Fibroblast of skin of left biceps (primary cell): ENCODE data around the gene EEF1AKMT3.
"Not testable (repeated sequence)": the region's sequence is repeated elsewhere in the genome, so short reads cannot be mapped to it uniquely, and the experiment has no call there.

Experiments
- DNase-seq, 2 experiments: peaks; one replicate each; pipeline ENCODE4 v3.0.0-alpha.2; 2013; ENCODE audit warnings: low read depth in 2 of 2

The EEF1AKMT3 gene

DNA sequence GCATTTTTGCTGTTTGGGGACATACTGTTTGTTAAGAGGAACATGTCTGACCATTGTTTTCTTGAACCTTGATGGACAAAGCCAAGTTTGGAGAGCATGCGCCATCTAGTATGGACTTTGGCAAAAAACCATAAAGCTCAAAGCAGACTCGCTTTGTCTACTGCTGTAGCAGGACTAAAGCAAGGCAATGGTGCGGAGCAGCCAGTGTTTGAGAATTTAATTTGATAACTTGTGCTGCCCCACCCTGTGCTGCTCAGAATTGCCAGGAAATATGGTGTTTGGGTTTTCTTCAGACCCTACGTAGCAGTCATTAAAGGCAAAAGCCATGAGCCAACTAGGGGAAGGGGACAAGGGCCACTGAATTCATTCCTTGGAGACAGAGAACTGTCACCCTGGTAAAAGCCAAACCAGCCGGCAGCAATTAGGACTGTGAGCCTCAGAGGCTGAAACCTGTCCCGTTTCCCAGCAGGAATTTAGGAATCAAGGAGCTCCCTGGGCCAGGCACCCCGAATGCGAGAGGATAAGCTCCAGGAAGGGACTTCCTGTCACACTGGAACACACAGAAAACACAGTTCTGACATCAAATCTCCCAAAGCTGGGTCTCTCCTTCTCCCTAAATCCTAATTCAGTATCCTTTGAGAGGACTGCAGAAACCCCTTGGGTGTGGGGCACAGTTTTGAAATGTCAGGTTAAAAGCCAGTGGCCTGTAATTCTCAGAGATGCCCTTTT lies 45.0 kb downstream of the EEF1AKMT3 start:
- DNase-seq, result no peak

DNA sequence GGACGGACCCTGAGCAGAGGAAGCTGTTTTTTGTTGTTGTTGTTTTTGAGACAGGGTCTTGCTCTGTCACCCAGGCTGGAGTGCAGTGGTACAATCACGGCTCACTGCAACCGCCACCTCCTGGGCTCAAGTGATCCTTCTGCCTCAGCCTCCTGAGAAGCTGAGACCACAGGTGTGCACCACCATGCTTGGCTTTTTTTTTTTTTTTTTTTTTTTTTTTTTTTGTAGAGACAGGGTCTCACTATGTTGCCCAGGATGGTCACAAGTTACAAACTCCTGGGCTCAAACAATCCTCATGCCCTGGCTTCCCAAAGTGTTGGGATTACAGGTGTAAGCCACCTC lies 45.5 kb downstream of the EEF1AKMT3 start:
- DNase-seq, result not testable (repeated sequence)

DNA sequence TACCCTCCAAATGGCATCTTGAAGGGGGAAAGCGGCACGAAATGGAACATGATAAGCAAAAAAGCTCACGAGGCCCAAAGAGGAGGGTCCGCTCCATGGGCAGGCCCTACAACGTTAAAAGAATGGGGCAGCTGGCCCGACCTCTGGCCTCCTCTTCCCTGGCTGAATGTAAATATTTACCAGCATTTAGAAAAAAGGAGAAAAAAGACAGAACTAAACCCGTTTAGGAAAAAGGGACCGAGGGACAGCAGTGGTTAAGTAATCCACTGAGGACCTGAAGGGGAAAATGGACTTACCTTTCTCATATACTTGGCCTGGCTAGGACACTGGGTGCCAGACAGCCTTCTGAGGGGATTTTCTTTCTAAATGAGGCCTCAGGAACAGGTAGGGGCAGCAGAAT lies 47.7 kb downstream of the EEF1AKMT3 start:
- DNase-seq, result not testable (repeated sequence)

DNA sequence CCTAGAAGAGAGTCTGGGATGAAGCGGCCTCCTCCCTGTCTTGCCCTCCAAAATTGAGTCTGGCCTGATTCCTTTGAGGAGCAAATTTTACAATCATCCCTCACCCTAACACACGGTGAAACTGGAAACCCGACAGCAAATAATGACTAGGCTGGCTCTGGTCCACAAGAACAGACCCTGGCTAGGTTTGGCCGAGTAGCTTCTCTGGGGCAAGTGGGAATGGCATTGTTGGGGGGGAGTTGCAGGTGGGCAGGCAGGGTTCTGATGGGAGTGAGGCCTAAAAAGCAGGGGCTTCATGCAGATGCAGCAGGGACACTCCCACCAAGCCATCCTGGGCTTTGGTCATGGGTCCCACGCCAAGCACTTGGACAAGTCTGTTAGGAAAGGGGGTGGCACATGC lies 48.6 kb downstream of the EEF1AKMT3 start:
- DNase-seq, result not testable (repeated sequence)

DNA sequence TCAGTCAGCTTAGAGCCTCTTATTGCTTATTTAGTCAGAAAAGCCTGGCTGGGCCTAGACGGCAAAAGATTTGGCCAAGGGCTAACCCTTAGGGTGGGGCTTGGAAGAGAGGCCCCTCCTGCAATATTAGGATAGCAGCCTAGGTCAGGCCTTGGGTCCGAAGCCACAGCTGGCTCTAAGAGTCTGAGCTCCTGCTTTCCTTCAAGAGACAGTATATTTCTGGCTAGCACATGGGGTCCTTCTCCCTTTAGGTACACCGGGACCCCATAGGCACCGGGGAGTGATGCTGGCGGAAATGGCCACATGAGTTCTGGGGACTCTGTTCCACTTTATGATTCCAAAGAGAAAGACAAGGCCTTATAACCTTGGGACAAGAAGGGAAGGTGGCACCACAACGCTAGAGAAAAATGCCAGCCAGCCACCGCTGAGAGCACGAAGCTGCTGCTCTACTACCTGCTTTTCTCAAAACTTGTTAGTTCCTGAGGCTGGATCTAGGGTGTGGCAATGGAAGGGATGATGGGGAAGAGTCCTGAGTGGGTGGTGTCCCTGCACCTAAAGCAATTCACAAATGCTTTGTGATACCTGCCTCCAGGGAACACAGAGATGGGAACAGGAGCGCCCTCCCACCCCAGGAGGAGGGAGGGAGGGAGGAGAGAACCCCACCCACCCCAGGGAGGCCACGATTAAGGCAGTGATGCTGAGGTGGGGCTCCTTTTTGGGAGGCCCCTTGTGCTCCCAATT lies 49.2 kb downstream of the EEF1AKMT3 start:
- DNase-seq, result no peak

DNA sequence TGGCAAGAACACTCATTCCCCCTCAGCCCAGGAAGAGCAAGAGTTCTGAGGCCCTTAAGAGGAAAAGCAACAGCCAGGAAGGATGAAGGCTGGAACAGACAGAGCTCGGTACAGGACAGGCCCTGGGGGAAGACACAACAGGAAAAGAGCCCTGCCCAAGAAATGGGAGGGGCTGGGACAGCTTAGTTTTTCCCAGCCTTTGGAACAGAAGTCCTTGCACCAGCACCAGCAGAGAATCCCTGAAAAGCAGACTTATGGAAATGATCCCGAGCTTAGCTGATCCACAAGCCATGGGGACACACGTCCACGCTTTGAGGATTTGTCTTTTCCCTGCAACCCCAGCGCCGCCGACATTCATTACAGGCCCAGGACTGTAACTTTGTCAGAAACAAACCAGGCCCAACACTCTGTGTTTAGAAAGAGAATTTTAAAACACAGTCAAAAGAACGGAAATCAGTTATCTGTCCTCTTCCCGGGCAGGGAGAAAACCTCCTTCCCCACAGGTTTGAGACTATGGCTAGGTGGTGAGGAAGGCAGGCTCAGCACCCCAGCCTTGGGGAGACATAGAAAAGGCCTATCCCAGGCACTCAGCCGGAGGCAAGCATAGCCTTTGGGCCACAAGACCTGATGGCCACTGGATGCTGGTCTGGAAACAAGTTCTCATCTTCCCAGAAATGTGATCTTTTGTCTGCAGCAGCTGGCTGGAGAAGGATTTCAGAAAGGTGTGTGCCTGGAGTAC lies 50.1 kb downstream of the EEF1AKMT3 start:
- DNase-seq, result no peak

DNA sequence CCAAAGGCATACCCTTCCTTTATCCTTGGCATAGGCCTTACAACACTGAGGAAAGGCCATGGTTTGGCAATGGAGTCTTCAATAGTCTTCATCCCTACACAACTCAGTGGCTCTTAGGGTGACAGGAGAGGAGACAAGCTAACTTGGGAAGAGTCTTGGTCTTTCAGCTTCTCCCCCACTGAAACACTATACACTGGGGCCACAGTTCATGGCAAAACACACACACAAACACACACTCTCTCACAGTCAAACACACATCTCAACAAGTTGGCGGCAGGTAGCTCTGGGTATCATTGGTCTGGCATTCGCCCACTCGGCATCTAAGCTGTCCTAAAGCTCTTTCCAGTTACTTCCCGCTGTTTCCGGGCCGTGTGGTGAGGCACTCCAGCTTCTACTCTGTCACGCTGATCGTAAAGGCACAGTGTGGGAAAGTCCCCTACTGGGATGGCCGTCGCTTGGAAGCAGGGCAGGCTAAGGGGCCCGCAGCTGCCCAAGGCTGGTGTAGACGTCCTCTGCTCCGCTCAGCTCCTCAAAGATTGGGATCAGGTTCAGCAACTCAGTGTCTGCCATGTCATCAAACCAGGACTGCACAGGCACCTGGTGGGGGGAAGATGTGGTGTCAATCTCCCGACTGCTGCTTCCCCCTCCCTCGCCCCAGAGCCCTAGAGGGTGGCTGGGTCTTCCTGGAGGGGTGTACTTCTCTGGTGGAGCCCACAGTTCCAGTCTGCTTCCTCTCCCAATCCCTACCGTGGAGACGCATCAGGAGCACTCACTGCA lies 50.9 kb downstream of the EEF1AKMT3 start:
- DNase-seq, result no peak

DNA sequence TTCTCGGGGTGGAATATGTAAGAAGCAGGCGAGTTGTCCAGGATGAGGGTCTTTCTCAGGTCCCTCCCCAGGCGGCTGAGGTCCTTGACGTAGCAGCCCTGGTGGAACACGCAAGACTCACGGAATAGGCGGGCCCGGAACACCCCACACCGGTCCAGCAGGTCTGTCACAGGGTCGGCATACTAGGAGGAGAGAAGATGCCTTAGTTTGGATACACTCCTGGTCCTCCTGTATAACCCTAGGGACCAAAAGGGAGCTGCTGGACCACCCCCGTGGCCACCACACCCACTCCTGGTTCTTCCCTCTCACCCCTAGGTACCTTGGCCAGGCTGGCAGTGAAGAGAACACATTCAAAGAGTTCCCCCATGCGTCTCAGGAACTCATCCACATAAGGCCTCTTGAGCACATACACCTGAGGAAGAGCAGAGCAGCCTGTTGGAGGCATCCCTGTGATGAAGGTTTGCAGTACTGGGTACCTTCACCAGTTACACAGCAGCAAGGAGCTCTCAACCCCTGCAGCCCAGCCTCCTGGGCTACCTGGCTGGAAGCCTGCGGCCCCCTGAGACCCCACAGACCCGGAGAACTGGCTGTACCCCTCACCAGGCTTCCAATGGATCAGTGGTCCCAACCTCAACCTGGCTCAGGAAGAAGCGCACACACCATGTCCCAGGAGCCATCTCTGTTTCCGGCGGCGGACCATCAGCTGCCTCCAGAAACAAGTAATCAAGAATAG lies 51.7 kb downstream of the EEF1AKMT3 start:
- no peak for DNase-seq

DNA sequence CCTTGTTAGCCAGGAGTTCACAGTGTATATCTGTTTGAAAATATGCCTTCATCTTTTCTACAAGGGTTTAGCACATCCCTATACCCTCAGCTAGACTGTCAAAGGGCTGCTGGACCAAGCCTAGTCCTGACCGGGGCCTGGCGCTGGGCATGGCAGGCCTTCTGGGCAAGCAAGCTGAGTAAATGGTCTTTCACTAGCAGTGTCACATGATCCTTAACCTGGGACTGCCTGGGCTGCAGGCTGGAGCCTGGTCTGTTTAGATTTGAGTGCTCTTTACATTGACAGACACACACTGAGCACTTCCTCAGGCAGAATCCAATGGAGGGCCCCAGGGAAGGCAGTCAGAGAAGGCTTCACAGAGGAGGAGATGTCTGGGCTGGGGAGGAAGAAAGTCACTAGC lies 53.0 kb downstream of the EEF1AKMT3 start:
- DNase-seq, result no peak

DNA sequence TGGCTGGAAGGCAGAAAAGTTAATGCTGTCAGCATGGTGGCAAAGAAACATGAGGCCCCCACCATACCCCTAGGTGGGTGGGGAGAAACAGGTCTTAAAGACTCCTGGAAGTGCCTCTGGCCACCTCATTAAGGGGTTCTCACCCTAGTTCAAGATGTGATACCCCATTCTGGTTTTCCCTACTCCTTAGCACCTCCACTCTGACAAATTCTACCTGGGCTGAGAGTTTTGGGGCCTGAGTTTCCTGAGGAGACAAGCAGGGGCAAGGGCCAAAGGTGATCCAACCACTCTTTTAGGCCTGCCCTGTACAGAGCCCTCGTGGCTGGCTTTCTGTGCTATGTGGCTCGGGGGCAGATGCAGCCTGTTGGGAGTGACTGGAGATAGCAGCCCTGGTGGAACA lies 54.0 kb downstream of the EEF1AKMT3 start:
- DNase-seq, result no peak

DNA sequence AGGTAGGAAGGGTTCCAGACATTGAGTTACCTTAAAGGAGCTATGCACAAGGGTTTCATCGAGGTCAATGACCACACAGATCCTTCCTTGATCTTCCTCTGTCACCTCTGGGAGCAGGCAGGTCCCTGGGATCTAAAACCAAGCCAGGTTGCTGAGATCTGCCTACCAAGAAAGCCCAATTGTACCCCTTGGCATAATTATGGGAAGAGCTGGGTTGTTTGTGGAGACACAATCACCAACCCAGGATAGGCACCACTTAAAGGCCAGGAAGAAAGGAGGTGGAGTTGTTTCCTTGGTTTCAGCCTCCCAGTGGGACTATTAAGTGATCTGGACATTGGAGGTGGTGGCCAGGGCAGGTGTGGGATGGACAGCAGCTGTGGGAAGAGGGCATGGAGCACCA lies 54.6 kb downstream of the EEF1AKMT3 start:
- no peak for DNase-seq

DNA sequence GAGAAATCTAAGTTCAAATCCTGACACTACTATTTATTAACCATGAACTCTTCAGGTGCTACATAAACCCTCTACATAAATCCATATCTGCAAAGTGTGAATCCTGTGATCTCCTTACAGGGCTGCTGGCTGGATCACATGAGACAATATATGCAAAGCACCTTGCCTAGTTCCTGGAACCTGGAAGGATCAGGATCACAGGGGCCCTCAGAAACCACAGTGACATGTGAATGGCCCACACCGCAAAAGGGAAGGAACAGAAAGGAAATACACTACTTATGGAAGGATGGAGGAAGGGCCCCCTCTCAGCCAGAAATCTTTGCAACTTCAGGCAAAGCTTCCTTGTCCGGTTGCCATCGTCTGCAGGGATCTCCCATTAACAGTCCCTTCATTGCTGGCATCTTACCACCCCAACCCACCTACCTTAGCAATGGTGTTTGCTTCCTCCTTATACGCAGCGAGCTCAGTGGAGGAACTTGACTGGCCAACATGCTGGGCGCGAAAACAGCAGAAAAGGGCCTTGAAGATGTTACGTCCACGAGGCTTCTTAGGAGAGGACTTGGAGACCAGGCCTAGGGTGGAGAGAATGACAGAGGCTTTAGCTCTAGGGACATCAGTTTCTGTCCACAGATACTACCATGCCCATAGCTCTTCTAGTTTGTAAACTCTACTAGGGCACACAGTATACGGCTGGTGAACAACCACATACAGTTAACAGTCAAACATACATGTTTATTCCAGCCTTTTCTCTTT lies 56.8 kb downstream of the EEF1AKMT3 start:
- DNase-seq, result no peak

DNA sequence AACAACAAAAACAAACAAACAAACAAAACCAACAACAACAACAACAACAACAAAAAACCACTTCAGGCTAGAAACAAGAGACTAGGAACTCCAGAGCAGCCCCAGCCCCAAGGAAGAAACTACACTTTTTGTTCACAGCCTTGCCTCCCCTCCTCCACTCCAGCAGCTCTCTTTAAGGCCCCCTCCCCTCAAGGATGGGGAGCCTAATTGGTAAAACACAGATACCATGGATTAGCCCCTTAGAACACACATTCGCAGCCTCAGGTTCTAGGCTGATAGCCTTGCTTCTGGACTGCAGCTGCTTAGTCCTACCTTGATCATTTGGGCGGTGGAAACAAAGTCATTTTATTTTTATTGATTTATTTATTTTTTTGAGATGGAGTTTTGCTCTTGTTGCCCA lies 58.0 kb downstream of the EEF1AKMT3 start:
- no peak for DNase-seq
